ENCODE results near the gene PLIN4.

DNA sequence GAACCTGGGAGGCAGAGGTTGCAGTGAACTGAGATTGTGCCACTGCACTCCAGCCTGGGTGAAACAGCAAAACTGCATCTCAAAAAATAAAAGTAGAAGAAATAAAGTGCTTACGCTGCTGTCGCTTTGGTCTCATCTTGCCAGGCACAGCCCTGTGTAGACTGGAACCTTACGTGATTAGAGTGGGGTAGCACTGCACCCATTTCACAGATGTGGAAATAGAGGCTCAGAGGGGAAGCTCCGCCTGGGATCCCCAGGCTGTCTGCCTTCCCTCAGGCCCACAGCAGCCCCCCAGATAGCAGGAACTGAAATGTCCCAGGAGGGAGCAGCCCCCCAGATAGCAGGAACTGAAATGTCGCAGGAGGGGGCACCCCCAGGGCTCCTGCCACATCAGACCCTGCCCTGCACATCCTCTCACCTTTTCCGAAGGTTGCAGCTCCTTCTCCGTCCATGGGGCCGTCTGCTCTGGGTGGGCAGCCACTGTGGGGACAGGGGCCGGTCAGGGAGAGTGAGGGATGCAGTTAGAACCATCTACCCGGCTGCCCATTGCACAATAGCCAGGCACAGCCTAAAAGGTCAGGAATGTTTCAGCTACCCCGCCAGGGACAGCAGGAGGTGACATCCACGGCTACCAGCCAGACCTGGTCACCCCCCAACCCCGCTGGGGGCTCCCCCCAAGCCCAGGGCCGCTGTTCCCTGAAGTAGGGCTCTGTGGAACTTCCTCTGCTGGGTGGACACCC lies 1.9 kb downstream of the PLIN4 start:
- no peak for TF ChIP-seq EZH2 (IDR thresholded peaks at IDR 0.05)
- TF ChIP-seq POLR2AphosphoS5 (IDR thresholded peaks at IDR 0.05; ENCODE audit: borderline replicate concordance, low read depth, low read length) = no peak

Data from SK-N-MC (cell line).